K562 (cell line): ENCODE results near the gene SUPT3H. TPM values are rescaled to one million over a fixed set of nuclear protein-coding genes. Genes with fewer than 3 reads are reported as not detected.

Experiments used
- ADNP ChIP-seq: fragments of 200-800 bp; sonication (Bioruptor generic); IDR thresholded peaks from 2 replicates; pipeline ENCODE4 v1.6.1; 2016; ENCODE audit warnings: missing genetic modification characterization, missing compliant biosample characterization
- DPF2 ChIP-seq: fragments of 450-650 bp; IDR thresholded peaks from 2 replicates; pipeline ENCODE4 v1.6.1; 2016
- GTF2B ChIP-seq: IDR thresholded peaks from 2 replicates; pipeline ENCODE4 v1.6.1; 2011; ENCODE audit not compliant: insufficient read length; ENCODE audit errors: extremely low read depth
- MAFG ChIP-seq: fragments of 450-650 bp; conservative IDR thresholded peaks from 2 replicates; pipeline ENCODE4 v1.6.1; 2016; ENCODE audit warnings: missing genetic modification characterization, missing compliant biosample characterization
- PKNOX1 ChIP-seq: fragments of 450-650 bp; IDR thresholded peaks from 2 replicates; pipeline ENCODE4 v1.6.1; 2016
- RNF219 ChIP-seq: fragments of 250-450 bp; sonication (Bioruptor Pico); IDR thresholded peaks from 2 replicates; pipeline ENCODE4 v1.5.0; 2022; ENCODE audit warnings: mild to moderate bottlenecking
- SPI1 ChIP-seq: IDR thresholded peaks from 2 replicates; pipeline ENCODE4 v1.6.1; 2011; ENCODE audit warnings: low read depth, low read length, control low read depth, borderline replicate concordance
- ZHX1 ChIP-seq: fragments of 150-350 bp; conservative IDR thresholded peaks from 2 replicates; pipeline ENCODE4 v1.6.1; 2014; ENCODE audit warnings: low read length
- ZNF184 ChIP-seq: sonication (generic); formaldehyde crosslinking; IDR thresholded peaks from 2 replicates; pipeline ENCODE4 v1.5.0; 2020; ENCODE audit warnings: missing genetic modification reagents
- ZNF274 ChIP-seq: IDR thresholded peaks from 2 replicates; pipeline ENCODE4 v1.6.1; 2011; ENCODE audit warnings: low read depth, mild to moderate bottlenecking, low read length, moderate library complexity, borderline replicate concordance
- ZNF318 ChIP-seq, 2 experiments: fragments of 450-650 bp; IDR thresholded peaks; 2 replicates each; pipeline ENCODE4 v1.6.1; 2016; ENCODE audit warnings: mild to moderate bottlenecking in 2 of 2, borderline replicate concordance in 1 of 2, low read depth in 1 of 2, moderate library complexity in 1 of 2
- ZNF766 ChIP-seq: fragments of 200-800 bp; sonication (Bioruptor generic); conservative IDR thresholded peaks from 2 replicates; pipeline ENCODE4 v1.6.1; 2016; ENCODE audit warnings: missing genetic modification characterization, missing compliant biosample characterization
- polyA plus RNA-seq, 8 experiments: library from polyadenylated mRNA; depleted of rRNA in 4 of 8; stranded (reverse) in 5 of 8; unstranded in 3 of 8; fragments of >200 nt; fragmentation: Nextera tagmentation in 2 of 8; fragmentation: Illumina TruSeq in 1 of 8; extraction: Ambion mirVana in 2 of 8; extraction: Trizol in 1 of 8; gene quantifications; 2 replicates each; pipeline versions ENCODE4 v1.2.1 to v1.2.3, GENCODE V29; 2011 to 2014; ENCODE audit warnings: inconsistent platforms in 1 of 8, missing spikeins in 1 of 8
- total RNA-seq, 7 experiments: library from RNA; depleted of rRNA in 6 of 7; stranded (reverse); fragments of >200 nt in 6 of 7; fragmentation: Illumina TruSeq in 2 of 7; extraction: Trizol in 2 of 7; gene quantifications; 2 replicates each; pipeline versions ENCODE4 v1.2.1 to v1.2.3, GENCODE V29; 2011 to 2021; ENCODE audit warnings: low replicate concordance in 1 of 7

Gene SUPT3H
- total and polyA plus RNA-seq, 9 of the 15 experiments (the other 6 are each of a cell fraction or from before 2014, with no cell fraction given) = 7.2 to 16.3 (median 11.9) TPM

DNA sequence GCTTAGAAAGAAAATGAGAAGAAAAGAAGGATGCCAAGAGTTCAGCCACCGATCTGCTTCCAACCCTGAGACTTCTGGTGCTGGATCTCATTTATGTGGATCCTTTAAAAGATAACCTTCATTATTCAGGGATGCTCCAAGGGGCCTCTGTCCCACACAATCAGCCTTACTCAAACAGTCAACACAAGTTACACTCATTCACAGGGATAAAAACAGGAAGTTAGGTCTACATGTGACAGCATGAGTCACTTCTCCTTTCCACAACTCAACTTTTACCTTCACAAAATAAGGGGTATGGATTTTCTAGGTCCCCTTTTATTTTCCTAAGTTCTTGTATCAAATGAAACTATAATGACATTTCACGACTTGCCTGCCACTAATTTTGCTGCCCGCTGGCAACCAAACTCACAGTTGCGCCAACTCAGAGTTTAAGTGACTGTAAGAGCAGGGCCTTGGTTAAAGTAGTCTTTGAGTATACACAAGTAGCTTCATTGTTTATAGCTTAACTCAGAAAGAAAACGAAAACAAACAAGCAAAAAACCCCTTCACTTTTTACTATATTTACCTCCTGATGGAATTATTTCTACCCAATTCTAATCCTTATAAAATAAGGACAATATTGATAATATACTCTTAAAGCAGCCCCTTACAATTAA is 328.4 kb downstream of the SUPT3H start (continued):
- TF ChIP-seq RNF219 (CRISPR knock-in tag) = no peak
- peak; percentile 96 for TF ChIP-seq SPI1
- TF ChIP-seq MAFG (tag) = no peak
- TF ChIP-seq DPF2 = 0 out of 2 replicates have a peak, but pooled peaks have one; percentile 21
- no peak for TF ChIP-seq ZNF274
- TF ChIP-seq GTF2B = no peak
- TF ChIP-seq ZNF766 (CRISPR knock-in tag) = 0 out of 2 replicates have a peak, but pooled peaks have one; percentile 44
- TF ChIP-seq ZHX1 = no peak
- TF ChIP-seq ZNF184 (CRISPR knock-in tag) = no peak
- TF ChIP-seq PKNOX1 = no peak
- TF ChIP-seq ZNF318 (IDR thresholded peaks at IDR 0.05; ENCODE audit: borderline replicate concordance in 1 of 2, low read depth in 1 of 2) = peak in 1 of 2 experiments; percentile 14; a peak in 1 of 4 replicates
- no peak for TF ChIP-seq ADNP (tag)
